GM18909 (cell line): ENCODE measurements around the gene C16orf96.
"Not testable (repeated sequence)": the region's sequence is repeated elsewhere in the genome, so short reads cannot be mapped to it uniquely, and the experiment has no call there.

ENCODE experiments used
- ATAC-seq: cut with Tn5 transposase; IDR thresholded peaks from one replicate; pipeline ENCODE4 v1.9.1; 2021; ENCODE audit warnings: mild to moderate bottlenecking; ENCODE audit not compliant: unreplicated experiment, poor library complexity

Gene C16orf96

DNA sequence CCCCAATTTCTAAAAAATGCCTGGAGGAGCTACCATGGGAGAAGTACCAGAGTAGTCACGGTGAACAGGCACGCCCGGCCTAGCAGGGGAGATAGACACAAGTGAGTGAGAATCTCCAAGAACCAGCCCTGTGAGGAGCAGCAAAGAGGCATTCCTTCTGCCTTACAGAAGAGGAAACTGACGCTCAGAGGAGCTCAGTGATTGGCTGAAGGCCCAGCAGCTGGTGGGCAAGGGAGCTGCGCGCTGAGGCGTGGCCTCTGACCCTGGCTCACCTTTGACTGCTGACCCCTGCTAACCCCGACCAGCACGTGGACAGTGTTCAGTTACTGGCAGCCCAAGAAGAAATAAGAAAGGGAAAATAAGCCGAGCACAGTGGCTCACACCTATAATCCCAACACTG is 1.8 kb downstream of the C16orf96 start:
- no peak for ATAC-seq

DNA sequence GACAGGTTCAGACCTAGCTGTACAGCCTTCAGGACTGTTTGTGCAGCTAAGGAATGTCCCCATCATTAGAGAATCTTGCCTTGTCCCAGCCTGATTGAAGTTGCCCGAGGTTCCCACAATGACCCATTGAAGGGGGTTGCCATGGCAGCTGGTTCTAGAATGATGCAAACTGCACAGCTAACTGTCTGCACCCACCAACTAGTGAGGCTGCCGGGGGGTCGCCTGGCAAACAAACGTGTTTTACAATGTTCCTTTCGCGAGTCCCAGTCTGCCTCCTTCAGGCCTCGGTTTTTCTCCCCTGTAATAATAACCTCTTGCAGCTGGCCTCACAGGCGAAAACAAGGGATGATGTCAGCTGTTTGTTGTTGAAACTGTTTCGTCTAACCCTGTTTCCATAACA is 5.5 kb downstream of the C16orf96 start:
- no peak for ATAC-seq

DNA sequence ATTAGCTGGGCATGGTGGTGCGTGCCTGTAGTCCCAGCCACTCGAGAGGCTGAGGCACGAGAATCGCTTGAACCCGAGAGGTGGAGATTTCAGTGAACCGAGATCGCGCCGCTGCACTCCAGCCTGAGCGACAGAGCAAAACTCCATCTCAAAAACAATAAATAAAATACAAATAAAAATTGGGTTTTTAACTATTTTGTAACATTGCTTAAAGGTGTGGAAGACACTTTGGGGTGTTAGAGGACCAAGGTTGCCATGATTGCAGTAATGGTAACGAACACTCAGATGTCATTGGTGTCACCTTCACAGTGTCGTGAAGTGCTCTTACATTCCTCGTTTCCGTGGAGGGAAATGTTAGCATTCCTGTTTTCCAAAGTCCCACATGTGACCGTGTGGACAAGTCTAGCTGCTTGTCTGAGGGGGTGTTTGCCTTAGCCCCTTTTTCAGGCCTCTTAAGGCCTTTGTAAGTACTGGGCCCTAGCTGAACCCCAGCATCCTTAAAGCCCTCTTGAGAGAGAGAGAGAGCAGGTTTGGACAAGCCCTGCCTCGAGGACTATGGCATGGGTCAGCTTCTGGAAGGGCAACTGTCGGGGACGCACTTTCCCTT is 8.6 kb downstream of the C16orf96 start:
- no peak for ATAC-seq

DNA sequence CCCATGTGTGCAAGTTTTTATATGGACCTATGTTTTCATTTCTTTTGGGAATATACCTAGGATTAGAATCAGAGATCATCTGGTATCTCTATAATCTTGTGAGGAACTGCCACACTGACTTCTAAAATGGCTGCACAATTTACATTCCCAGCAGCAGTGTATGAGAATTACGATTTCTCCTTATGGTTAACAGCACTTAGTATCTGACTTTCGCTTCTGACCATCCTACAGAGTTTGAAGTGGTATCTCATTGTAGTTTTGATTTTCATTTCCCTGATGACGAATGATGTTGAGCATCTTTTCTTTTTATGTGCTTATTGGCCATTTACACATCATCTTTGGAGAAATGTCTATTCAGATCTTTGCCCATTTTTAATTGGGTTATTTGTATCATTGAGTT is 10.0 kb downstream of the C16orf96 start:
- ATAC-seq, result no peak

DNA sequence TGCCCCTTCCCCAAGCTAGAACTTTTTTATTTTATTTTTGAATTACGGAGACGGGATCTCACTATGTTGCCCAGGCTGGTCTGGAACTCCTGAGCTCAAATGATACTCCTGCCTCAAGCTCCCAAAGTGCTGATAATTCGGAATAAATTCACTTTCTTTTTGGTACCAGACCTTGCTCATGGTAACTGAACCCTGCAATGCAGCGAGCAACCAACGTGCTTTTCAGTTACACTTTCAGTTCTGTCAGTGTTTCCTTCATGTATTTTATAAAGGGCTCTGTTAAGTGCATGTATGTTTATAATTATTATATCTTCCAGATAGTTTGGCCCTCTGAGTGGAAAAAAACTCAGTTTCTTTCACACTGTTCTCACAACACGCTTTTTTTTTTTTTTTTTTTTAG is 13.9 kb downstream of the C16orf96 start:
- ATAC-seq, result no peak

DNA sequence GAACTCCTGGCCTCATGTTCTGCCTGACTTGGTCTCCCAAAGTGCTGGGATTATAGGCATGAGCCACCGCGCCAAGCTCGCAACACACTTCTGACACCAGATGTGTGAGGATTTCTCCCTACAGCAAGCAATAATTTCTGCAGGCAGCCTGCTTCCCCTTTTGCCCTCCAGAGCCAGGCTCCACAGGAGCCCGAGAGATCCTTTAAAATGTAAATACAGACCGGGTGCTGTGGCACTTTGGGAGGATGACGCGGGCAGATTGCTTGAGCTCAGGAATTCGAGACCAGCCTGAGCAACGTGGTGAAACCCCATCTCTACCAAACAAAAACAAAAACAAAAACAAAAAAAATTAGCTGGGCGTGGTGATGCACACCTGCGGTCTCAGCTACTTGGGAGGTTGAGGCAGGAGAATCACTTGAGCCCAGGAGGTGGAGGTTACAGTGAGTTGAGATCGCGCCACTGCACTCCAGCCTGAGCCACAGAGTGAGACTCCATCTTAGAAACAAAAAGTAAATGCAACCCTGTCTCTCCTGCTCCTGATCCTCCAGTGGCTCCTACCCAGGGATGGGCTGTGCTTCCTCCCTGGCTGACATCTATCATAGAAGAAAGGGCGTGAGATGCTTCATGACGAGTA is 14.7 kb downstream of the C16orf96 start:
- ATAC-seq, result no peak

DNA sequence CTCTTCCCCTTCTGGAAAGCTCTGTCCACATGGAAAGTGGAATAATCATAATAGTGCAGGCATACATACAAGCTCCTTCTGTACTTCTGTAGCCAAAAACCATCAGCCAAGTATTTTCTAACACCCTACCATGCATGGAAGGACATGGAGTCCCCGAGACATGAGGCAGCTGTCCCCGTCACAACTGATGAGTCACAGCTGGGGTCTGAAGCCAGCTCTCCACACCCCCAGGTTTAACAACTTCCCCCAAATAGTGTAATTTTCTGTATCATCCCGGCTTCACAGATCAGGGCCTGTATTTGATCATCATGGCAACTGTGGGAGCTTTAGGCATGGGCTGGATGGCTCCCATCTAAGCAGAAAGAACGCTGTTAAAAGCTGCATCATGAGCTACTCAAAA is 16.6 kb downstream of the C16orf96 start:
- no peak for ATAC-seq

DNA sequence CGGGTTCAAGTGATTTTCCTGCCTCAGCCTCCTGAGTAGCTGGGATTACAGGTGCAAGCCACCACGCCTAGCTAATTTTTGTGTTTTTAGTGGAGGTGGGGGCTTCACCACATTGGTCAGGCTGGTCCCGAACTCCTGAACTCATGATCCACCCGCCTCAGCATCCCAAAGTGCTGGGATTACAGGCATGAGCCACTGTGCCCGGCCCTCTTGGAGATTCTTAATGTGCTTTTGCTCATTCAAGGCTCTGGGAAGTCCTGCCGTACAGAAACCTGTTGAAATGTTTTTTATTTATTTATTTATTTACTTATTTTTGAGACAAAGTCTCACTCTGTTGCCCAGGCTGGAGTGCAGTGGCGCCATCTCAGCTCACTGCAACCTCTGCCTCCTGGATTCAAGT is 17.8 kb downstream of the C16orf96 start:
- not testable (repeated sequence) for ATAC-seq

DNA sequence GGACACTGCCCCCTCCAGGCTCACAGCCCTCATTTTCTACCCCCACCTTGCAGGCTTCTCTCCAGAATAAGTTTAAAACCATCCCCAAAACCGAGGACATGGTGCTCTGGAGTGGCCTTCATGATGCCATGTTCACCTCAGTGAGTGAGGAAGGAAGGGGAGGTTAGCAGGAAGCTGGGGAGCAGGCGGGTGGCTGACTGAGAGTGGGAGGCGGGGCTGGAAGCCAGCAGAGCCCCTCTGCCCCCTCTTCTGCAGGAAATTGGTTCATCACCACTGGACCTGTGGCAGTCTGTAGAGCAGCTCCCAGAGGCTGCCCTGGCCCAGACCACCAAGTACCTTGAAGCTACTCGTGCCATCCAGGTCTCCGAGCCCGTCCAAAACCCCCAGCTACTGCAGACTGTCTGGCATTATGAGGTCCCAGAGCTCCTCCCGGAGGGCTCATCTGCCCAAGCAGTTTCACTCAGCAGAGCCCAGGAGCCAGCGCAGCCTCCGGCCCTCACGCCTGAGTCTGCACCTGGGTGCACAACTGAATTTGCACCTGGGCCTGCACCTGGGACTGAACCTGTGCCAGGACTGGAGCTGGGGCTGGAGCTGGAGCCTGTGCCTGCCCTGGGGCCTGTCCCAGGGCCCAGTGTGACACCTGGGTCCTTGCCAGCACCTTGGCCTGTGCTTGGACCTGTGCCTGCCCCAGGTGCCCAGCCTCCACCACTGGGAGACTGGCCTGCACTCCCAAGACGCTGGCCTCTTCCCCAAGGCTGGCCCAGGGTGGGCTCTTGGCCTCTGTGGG is 19.0 kb downstream of the C16orf96 start:
- no peak for ATAC-seq

DNA sequence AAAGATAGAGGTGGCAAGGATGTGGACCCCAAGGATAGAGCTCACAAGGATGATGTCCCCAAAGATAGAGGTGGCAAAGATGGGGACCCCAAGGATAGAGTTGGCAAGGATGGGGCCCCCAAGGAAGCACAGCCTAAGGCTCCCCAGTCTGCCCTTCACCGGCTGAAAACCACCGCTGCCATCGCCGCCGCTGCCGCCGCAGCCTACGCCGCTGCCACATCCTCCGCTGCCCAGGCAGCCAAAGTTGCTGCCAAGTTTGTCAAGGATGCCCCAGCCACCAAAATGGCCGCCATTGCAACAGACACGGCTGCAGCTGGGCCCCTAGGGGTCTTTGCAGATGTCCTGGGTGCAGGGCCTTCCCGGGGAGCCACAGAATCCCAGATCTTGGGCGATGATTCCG is 19.9 kb downstream of the C16orf96 start:
- ATAC-seq, result no peak

DNA sequence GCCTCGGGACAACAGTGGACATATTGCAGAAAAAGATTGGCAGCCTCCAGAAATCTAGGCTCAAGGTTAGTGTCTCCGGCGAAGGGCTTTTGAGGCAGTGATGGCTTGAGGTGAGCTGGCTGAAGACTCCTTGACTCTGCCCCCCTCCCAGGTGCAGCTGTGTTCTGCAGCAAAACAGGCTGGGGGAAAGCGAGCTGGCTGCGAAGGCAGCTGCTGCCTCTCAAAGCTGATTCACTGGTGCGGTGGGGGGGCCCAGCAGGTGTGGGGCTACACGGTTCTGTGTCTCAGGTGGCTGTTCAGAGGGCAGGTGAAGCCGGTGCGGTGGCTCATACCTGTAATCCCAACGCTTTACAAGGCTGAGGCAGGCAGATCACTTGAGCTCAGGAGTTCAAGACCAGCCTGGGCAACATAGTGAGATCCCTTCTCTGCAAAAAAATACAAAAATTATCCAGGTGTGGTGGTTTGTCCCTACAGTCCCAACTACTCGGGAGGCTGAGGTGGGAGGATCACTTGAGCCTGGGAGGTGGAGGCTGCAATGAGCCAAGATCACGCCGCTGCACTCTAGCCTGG is 22.9 kb downstream of the C16orf96 start:
- ATAC-seq, result no peak

DNA sequence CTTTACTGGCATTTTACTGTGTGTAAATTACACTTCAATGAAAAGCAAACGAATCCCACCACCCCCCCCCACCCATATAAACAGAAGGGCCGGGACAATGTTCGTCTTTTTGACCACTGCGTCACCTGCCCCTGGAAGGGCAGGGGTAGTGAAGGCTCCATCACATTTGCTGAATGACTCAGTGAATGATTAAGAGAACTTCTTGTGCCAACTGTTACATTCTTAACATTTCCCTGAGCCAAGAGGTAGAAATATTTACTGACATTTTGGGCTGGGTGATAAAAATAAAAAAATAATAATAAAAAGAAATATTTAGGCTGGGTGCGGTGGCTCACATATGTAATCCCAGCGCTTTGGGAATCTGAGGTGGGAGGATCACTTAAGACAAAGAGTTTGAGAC is 24.1 kb downstream of the C16orf96 start:
- no peak for ATAC-seq

DNA sequence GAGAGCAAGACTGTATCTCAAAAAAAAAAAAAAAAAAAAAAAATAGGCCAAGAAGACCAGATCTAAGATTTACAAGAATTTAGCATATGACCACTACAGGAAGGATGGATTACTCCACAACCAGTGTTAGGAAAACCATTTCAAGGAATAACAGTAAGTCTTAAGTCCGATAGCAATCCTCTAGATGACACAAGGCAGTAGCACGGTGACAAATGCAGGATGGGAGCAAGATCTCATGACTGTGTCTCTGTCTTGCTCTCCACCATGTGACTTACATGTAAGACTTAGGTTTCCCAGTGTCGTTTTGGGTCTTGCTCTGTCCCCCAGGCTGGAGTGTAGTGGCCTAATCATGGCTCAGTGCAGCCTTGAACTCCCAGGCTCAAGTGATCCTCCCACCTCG is 27.8 kb downstream of the C16orf96 start:
- no peak for ATAC-seq

DNA sequence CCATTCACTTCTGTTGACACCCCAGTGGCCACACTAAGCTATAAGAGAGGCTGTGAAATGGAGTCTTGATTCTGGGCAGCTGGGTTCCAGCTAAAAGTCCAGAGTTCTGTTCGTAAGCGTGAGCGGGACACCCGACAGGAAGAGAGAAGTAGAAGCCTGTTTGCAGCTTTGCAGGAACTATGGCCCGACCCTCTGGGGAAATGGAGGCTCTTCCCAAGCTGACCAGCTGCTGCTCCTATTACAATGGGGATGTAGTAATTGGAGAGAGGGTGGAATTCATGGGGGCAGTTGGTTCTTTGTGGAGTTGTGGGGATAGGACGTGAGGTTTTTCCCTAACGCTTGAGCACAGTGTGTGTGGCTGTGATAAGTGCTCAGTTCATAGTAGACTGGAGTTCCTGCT is 30.2 kb downstream of the C16orf96 start:
- no peak for ATAC-seq

DNA sequence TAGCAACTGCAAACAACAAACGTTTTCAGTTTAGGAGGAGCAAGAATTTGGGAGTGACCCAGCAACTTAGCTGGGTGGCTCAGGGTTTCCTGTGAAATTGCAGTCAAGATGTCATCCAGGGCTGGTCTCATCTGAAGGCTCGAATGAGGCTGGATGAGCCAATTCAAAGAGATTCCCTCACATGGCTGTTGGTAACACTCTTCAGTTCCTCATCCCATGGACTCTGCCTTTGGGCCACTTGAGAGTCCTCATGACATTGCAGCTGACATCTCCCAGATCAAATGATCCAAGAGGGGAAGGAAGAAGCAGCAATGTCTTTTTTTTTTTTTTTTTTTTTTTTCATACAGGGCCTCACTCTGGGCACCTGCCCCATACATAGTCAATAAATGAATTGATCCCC is 32.2 kb downstream of the C16orf96 start:
- ATAC-seq, result no peak

DNA sequence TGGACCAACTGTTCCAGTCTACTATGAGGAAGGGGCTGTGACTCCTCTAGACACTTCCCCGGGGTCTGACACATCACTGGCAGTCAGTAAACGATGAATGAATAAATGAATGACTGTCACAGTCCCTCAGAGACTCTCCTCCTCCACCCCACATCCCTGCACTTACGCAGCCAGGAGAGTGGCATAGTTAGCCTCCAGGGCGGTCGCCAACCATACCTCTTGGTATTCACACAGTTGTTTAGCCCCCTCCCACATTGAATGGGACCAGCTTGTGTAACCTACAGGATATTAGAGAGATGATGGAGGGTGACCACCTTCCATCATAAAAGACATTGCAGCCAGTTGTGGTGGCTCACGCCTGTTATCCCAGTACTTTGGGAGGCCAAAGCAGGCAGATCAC is 32.8 kb downstream of the C16orf96 start:
- no peak for ATAC-seq

DNA sequence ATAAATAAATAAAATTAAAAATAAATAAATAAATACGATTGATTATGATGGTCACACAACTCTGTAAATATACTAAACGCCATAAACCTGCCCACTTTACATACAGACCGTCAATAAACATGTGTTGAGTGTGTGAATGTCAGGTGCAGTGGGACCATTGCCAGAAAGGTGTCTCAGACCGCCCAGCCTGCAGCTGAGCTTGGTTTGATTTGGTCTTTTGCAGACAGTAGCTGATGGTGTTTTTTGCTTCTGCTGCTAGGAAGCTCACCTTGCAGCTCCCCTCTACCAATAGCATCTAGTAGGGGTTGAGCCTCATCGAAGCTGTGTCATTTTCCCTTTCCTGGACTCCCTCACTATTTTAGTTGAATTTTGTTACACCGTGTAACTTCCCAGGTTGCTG is 35.1 kb downstream of the C16orf96 start:
- no peak for ATAC-seq

DNA sequence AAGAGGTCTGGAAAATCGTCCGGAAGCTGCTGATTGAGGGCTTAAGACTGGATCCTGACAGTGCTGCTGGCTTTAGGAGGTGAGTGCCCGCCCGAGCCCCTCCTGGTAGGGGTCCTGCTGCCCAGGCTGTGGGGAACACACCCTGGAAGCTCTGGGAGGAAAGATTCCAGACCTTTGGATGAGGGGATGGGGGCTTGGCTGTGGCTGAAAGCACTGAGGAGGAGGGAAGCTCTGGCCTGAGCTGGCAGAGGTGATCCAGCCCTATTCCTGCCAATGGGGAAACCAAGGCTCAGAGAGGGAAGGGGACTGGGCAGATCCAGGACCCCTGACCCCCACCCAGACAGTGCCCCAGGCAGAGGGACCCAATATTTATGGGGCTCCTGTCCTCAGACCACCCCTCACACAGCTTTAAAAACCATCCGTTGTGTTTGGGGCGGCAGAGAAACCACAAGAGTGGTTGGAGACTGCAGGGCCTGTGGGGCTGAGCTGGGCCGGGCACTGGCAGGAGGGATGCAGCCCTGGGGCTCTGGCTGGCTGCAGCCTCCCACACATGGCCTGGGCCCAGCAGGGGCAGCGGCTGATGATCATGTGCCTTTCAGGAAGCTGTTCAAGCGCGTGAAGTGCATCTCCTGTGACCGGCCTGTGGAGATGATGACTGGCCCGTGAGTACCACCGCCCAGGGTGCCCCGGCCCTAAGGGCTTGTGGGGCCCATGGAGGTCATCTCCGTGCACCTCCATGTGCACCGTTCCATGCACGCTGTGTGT is 35.7 kb downstream of the C16orf96 start:
- no peak for ATAC-seq

DNA sequence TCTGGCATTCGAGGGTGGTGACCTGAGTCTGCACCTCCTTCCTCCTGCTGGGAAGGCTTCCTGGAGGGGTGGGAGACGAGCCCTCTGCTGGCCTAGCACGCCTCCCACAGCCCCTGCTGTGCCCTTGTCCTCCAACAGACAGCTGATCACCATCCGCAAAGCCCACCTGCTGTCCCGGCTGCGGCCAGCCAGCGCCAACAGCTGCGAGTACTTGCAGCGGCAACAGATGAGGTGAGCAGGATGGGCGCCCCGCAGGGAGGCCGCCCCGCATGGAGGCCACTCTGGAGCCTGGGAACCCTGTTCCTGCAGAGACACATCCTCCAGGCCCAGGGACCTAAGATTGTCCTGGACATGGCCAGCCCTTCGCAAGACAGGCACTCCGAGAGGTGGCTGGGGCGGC is 36.9 kb downstream of the C16orf96 start:
- no peak for ATAC-seq
